Activated B cell treated with CpG ODN at 0.5 μM for 24 hours (primary cell): ENCODE data around the gene LRRK2. TPM values are rescaled to one million over a fixed set of nuclear protein-coding genes. Genes with fewer than 3 reads are reported as not detected.
A peak's percentile ranks its signal among the peaks of the same experiment; 100 is the strongest.
"Not testable (repeated sequence)": the region's sequence is repeated elsewhere in the genome, so short reads cannot be mapped to it uniquely, and the experiment has no call there.

Experiments used
- ATAC-seq: fragments of 200-7000 bp; cut with Tn5 transposase; one replicate; pipeline ENCODE4 v1.10.0; 2021; ENCODE audit warnings: low read depth, mild to moderate bottlenecking, moderate library complexity
- CTCF ChIA-PET: fragments of 350-600 bp; sonication (Branson Sonifier 250); formaldehyde crosslinking; loops from one replicate; lab custom pipeline; 2021; ENCODE audit warnings: antibody characterized with exemption; lab: Charles Lee
- POLR2A ChIA-PET: fragments of 350-600 bp; sonication (Branson Sonifier 250); formaldehyde crosslinking; loops from one replicate; lab custom pipeline; 2021; ENCODE audit warnings: antibody characterized with exemption; lab: Charles Lee
- DNase-seq: peaks from one replicate; pipeline ENCODE4 v3.0.0; 2022
- H3K27ac Mint-ChIP-seq: one replicate; pipeline ENCODE4 v1.8.0; 2020; ENCODE audit warnings: mixed read lengths
- H3K27me3 Mint-ChIP-seq: one replicate; pipeline ENCODE4 v1.8.0; 2021; ENCODE audit warnings: mixed read lengths
- H3K36me3 Mint-ChIP-seq: one replicate; pipeline ENCODE4 v1.8.0; 2021; ENCODE audit warnings: low read depth, mixed read lengths
- H3K4me1 Mint-ChIP-seq: one replicate; pipeline ENCODE4 v1.8.0; 2021; ENCODE audit warnings: mixed read lengths
- H3K4me3 Mint-ChIP-seq: one replicate; pipeline ENCODE4 v1.8.0; 2020; ENCODE audit warnings: mild to moderate bottlenecking, mixed read lengths
- H3K9me3 Mint-ChIP-seq: one replicate; pipeline ENCODE4 v1.8.0; 2020; ENCODE audit warnings: mixed read lengths
- intact Hi-C: fragments of 100-400 bp; cut with micrococcal nuclease; formaldehyde crosslinking; loops from one replicate; pipeline ENCODE4 v1.15.1; 2024
- total RNA-seq: library from RNA; stranded (reverse); gene quantifications from 2 replicates; pipeline ENCODE4 v1.2.3, GENCODE V29; 2022
- TF ChIP-seq, protein P1 (sequence below): fragments of 200-600 bp; IDR thresholded peaks from one replicate; pipeline ENCODE4 v1.8.0; 2022; ENCODE audit warnings: antibody characterized with exemption, mild to moderate bottlenecking

Gene LRRK2
- total RNA-seq, 1 donor from 2014 or later, result 71.7 TPM

DNA sequence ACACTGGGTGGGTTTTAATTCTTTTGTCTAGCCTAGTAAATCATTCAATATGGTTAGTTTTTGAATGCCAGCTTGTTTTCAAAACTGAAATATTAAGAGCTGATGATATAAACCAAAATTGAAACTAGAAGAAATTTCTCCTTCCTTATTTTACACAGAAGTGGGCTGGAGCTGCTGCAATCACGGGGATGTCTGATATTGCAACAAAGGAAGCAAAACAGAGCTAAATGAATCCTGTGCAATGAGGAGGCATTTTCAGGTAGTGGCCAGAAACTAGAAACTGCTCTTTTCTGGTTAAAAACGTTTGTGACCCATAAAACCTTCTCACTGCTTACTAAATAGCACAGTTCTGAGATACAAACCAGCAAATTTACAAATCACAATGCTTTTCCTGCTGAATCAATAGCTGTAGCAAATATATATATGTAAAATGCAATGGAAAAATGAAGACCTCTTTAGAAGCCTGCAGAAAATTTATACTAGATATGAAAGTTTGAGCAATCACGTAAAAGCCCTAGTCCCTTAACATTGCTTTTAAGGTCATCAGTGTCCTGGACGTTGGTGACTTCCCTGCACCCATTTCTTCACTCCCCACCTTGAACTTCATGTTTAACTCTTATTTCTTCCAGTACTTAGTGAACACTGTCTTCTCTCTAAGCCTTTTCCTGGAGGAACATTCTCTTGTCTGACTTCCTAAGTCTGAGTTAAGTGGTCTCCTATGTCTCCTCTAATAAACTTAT, 15.9 kb upstream of the LRRK2 start:
- CTCF ChIA-PET, result interaction anchor here (1.0 to 1.9 kb wide), 7 partner anchors 11 to 103 kb away, joined by 3 to 6 read pairs (median 3); partner anchors contain the start of gene LRRK2
- ATAC-seq, result peak; percentile 94
- peaks cover 28% of the 10 kb centered on the region for H3K4me1 Mint-ChIP-seq
- DNase-seq, result no peak
- peak overlapping the region; percentile 61 for H3K4me3 Mint-ChIP-seq
- H3K27ac Mint-ChIP-seq, result peak overlapping the region; percentile 90
- TF ChIP-seq, protein P1, sequence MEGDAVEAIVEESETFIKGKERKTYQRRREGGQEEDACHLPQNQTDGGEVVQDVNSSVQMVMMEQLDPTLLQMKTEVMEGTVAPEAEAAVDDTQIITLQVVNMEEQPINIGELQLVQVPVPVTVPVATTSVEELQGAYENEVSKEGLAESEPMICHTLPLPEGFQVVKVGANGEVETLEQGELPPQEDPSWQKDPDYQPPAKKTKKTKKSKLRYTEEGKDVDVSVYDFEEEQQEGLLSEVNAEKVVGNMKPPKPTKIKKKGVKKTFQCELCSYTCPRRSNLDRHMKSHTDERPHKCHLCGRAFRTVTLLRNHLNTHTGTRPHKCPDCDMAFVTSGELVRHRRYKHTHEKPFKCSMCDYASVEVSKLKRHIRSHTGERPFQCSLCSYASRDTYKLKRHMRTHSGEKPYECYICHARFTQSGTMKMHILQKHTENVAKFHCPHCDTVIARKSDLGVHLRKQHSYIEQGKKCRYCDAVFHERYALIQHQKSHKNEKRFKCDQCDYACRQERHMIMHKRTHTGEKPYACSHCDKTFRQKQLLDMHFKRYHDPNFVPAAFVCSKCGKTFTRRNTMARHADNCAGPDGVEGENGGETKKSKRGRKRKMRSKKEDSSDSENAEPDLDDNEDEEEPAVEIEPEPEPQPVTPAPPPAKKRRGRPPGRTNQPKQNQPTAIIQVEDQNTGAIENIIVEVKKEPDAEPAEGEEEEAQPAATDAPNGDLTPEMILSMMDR, result no peak
- POLR2A ChIA-PET, result interaction anchor here (0.6 to 4.4 kb wide), 17 partner anchors 8 to 105 kb away, joined by 3 to 82 read pairs (median 4); partner anchors contain the start of gene LRRK2
- intact Hi-C loops, result loop anchor here (1.0 kb wide), 2 partner anchors 15 to 16 kb away; partner anchors contain the start of gene LRRK2
- H3K9me3 Mint-ChIP-seq, result peaks cover 7% of the 10 kb centered on the region
- no peaks in the 10 kb centered on the region for H3K27me3 Mint-ChIP-seq
- peaks cover 3% of the 10 kb centered on the region for H3K36me3 Mint-ChIP-seq

DNA sequence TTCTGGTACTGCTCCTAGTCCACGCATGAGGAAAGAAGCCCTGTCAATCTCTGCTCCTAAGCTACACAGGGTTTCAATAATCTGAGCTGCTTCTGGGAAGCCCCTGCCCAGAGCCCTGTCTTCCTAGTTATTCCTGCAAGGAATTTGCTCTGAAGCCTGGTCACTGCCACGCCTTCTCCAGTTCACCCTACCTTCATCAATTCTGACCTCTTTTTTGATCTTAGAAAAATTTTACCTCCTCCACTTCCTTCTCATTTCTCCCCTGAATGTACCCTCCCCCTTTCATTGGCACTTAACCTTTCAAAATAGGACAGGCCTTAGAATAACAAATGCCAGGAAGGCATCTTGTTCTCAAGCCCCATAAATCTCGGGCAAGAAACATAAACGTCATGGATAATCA, 14.9 kb upstream of the LRRK2 start:
- H3K4me1 Mint-ChIP-seq, result peaks cover 28% of the 10 kb centered on the region
- CTCF ChIA-PET, result interaction anchor here (1.0 to 1.8 kb wide), 3 partner anchors 16 to 57 kb away, joined by 3 to 4 read pairs (median 3); no protein-coding TSS in a partner anchor
- H3K27ac Mint-ChIP-seq, result peak overlapping the region; percentile 90
- no peaks in the 10 kb centered on the region for H3K27me3 Mint-ChIP-seq
- ATAC-seq, result no peak
- POLR2A ChIA-PET, result interaction anchor here (1.1 to 4.4 kb wide), 4 partner anchors 10 to 104 kb away, joined by 5 to 82 read pairs (median 10); partner anchors contain the start of gene LRRK2
- TF ChIP-seq, protein P1, result no peak
- intact Hi-C loops, result no loop called here
- DNase-seq, result no peak
- H3K9me3 Mint-ChIP-seq, result peaks cover 7% of the 10 kb centered on the region
- peaks cover 3% of the 10 kb centered on the region for H3K36me3 Mint-ChIP-seq
- peak overlapping the region; percentile 35 for H3K4me3 Mint-ChIP-seq

DNA sequence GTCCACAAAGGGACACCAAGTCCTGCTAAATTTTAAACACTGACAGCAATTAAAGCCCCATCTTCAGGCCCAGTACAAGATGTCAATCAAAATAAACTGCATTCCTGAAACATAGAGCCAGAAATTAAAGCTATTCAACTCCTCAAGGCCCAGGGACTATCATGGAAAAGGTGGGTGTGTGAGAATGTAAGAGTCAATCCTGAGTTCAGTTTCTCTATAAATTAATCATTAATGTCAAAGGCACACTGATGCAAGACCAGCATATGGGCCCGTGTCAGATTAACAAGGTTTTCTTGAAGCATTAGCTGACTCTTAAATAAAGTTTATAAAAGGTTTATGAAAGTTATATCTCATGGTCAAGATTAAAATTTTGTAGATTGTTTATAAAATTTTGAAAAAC, 13.6 kb upstream of the LRRK2 start:
- CTCF ChIA-PET, H3K9me3 Mint-ChIP-seq, H3K27me3 Mint-ChIP-seq, H3K27ac Mint-ChIP-seq, H3K4me3 Mint-ChIP-seq, ATAC-seq, intact Hi-C loops, DNase-seq, H3K36me3 Mint-ChIP-seq: not testable (repeated sequence)
- H3K4me1 Mint-ChIP-seq, result peaks cover 28% of the 10 kb centered on the region
- POLR2A ChIA-PET, result interaction anchor here (4.4 kb wide), 1 partner anchor 13 kb away, joined by 82 read pairs; the partner anchor contains the start of gene LRRK2

DNA sequence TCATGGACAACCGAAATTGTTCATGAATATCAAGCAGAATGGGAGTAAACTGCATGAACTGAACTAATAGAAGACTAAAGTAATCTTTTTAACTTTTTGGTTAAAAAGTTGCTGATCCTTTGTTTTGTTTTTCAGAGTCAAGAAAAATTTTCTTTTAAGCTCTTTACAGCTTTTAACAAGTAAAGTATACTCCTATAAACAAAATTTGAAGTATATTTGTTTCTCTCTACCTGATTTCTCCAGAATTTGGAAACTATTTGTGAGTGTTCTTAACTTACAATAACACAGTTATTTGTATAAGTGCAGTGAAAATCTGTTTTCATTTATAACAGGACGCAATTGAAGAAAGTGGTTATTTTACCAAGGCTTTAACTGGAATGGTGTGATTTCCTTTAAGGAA, 12.2 kb upstream of the LRRK2 start:
- H3K9me3 Mint-ChIP-seq, result peaks cover 7% of the 10 kb centered on the region
- CTCF ChIA-PET, result no interaction called here
- POLR2A ChIA-PET, result interaction anchor here (0.9 kb wide), 1 partner anchor 9 kb away, joined by 3 read pairs; no protein-coding TSS in a partner anchor
- no peak overlapping the region for H3K4me3 Mint-ChIP-seq
- H3K27me3 Mint-ChIP-seq, result no peaks in the 10 kb centered on the region
- no peak overlapping the region for H3K27ac Mint-ChIP-seq
- DNase-seq (no peak), ATAC-seq (no peak)
- intact Hi-C loops, result no loop called here
- TF ChIP-seq, protein P1, result no peak
- peaks cover 3% of the 10 kb centered on the region for H3K36me3 Mint-ChIP-seq
- H3K4me1 Mint-ChIP-seq, result peaks cover 34% of the 10 kb centered on the region

DNA sequence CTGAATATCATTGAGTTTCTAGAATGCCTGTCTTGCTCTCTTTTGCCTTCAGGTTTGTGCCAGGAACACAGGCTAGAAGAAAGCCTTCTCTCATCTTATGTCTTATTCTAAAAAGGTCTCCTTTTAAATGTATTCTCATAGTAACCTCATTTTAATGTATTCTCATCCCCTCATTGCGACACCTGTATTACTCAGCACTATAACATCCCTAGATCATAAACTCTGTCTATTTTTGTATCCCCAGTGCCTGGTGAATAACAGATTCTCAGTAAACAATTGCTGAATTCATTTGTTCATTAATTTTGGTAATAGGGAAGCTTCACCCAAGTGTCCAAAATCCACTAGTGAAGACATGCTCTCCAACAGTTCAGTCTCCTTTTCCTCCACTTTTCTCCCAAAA, 8.8 kb upstream of the LRRK2 start:
- POLR2A ChIA-PET, result interaction anchor here (3.2 kb wide), 1 partner anchor 9 kb away, joined by 9 read pairs; the partner anchor contains the start of gene LRRK2
- ATAC-seq (no peak), DNase-seq (no peak)
- Mint-ChIP-seq H3K4me3 (no peak overlapping the region), H3K4me1 (peaks cover 12% of the 10 kb centered on the region), H3K27ac (no peak overlapping the region), H3K27me3 (no peaks in the 10 kb centered on the region), H3K9me3 (peaks cover 7% of the 10 kb centered on the region), H3K36me3 (peaks cover 3% of the 10 kb centered on the region)
- CTCF ChIA-PET, result no interaction called here
- intact Hi-C loops, result loop anchor here (1.0 kb wide), 1 partner anchor 8 kb away; the partner anchor contains the start of gene LRRK2
- TF ChIP-seq, protein P1, result no peak
